Measurements from ENCODE around the gene EAF1. TPM values are rescaled to one million over a fixed set of nuclear protein-coding genes. Genes with fewer than 3 reads are reported as not detected.

EAF1 gene
- total and polyA plus RNA-seq, 8 donors, result 17.4 to 23.0 (median 19.9) TPM

DNA sequence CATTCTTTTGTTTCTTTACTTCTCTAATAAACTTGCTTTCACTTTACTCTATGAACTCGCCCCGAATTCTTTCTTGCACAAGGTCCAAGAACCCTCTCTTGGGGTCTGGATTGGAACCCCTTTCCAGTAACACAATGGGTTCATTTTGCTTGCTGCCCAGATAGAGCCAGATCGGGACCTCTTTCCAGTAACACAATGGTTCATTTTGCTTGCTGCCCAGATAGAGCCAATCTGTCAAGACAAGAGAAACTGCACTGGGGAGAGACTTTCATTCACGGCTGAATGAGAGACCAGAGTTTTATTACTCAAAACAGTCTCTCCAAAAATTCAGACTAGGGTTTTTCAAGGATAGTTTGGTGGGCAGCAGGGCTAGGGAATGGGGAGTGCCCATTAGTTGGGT lies 25.5 kb upstream of the EAF1 start:
- Histone ChIP-seq H3K4me3 (no peak overlapping the region), H3K27ac (no peak overlapping the region), H3K36me3 (no peaks in the 10 kb centered on the region), H3K27me3 (no peaks in the 10 kb centered on the region), H3K4me1 (peaks cover 0 to 11% of the 10 kb centered on the region in 2 donors), H3K9me3 (no peaks in the 10 kb centered on the region)
- DNase-seq (no peak), ATAC-seq (no peak)
- TF ChIP-seq, protein P1, sequence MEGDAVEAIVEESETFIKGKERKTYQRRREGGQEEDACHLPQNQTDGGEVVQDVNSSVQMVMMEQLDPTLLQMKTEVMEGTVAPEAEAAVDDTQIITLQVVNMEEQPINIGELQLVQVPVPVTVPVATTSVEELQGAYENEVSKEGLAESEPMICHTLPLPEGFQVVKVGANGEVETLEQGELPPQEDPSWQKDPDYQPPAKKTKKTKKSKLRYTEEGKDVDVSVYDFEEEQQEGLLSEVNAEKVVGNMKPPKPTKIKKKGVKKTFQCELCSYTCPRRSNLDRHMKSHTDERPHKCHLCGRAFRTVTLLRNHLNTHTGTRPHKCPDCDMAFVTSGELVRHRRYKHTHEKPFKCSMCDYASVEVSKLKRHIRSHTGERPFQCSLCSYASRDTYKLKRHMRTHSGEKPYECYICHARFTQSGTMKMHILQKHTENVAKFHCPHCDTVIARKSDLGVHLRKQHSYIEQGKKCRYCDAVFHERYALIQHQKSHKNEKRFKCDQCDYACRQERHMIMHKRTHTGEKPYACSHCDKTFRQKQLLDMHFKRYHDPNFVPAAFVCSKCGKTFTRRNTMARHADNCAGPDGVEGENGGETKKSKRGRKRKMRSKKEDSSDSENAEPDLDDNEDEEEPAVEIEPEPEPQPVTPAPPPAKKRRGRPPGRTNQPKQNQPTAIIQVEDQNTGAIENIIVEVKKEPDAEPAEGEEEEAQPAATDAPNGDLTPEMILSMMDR (IDR thresholded peaks at IDR 0.05), result no peak
- intact Hi-C loops (cut with DNase I), result no loop called here

DNA sequence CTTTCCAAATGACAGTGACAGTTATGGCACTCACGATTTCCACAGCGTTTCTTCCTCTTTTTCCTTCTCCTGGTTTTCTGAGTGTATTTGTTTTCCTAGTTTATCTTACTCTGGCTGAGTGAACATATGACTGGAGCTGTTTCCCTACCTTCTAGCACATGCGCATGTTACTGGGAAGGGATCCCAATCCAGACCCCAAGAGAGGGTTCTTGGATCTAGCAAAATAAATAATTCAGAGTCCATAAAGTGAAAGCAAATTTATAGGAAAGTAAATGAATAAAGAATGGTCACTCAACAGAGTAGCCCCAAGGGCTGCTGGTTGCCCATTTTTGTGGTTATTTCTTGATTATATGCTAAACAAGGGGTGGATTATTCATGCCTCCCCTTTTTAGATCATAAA lies 23.9 kb upstream of the EAF1 start:
- TF ChIP-seq, protein P1 (IDR thresholded peaks at IDR 0.05), result no peak
- ATAC-seq, result no peak
- Histone ChIP-seq H3K27ac (no peak overlapping the region), H3K36me3 (no peaks in the 10 kb centered on the region), H3K9me3 (no peaks in the 10 kb centered on the region), H3K4me1 (peaks cover 0 to 11% of the 10 kb centered on the region in 2 donors), H3K4me3 (no peak overlapping the region), H3K27me3 (no peaks in the 10 kb centered on the region)
- no peak for DNase-seq
- intact Hi-C loops (cut with DNase I), result no loop called here

DNA sequence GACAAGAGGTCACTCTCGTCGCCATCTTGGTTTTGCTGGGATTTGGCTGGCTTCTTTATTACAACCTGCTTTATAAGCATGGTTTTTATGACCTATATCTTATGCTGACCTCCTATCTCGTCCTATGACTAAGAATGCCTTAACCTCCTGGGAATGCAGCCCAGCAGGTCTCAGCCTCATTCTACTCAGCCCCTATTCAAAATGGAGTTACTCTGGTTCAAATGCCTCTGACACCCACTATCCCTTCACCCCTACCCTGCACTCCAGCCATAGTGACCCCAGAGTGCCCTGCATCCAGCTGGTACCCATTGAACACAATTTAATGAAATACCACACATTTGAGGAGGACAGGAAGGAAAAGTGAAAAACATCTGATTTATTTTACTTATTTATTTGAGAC lies 23.4 kb upstream of the EAF1 start:
- Histone ChIP-seq H3K36me3 (no peaks in the 10 kb centered on the region), H3K27me3 (no peaks in the 10 kb centered on the region), H3K27ac (no peak overlapping the region), H3K4me1 (peaks cover 0 to 14% of the 10 kb centered on the region in 2 donors), H3K9me3 (no peaks in the 10 kb centered on the region), H3K4me3 (no peak overlapping the region)
- ATAC-seq (no peak), DNase-seq (no peak)
- TF ChIP-seq, protein P1 (IDR thresholded peaks at IDR 0.05), result no peak
- intact Hi-C loops (cut with DNase I), result no loop called here

DNA sequence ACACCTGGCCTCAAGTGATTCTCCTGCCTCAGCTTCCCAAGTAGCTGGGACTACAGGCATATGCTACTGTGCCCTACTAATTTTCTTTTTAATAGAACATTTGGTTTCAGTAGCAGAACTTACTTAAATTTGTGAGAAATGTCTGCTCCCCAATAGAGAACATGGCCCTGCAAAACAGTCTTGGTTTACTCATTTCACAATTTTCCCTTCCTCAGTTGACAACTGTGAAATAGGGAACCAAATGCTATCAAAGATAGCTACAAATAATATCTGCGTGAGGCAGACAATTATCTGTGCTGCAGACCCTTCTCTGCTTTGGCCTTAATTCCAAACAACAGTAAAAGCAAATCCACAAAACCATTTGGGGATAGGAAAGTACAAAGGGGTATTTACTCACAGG lies 22.6 kb upstream of the EAF1 start:
- Histone ChIP-seq H3K9me3 (no peaks in the 10 kb centered on the region), H3K27ac (no peak overlapping the region), H3K4me3 (no peak overlapping the region), H3K27me3 (no peaks in the 10 kb centered on the region), H3K36me3 (no peaks in the 10 kb centered on the region), H3K4me1 (peaks cover 0 to 22% of the 10 kb centered on the region in 2 donors)
- no peak for ATAC-seq
- TF ChIP-seq, protein P1 (IDR thresholded peaks at IDR 0.05), result no peak
- DNase-seq, result no peak
- intact Hi-C loops (cut with DNase I), result no loop called here

DNA sequence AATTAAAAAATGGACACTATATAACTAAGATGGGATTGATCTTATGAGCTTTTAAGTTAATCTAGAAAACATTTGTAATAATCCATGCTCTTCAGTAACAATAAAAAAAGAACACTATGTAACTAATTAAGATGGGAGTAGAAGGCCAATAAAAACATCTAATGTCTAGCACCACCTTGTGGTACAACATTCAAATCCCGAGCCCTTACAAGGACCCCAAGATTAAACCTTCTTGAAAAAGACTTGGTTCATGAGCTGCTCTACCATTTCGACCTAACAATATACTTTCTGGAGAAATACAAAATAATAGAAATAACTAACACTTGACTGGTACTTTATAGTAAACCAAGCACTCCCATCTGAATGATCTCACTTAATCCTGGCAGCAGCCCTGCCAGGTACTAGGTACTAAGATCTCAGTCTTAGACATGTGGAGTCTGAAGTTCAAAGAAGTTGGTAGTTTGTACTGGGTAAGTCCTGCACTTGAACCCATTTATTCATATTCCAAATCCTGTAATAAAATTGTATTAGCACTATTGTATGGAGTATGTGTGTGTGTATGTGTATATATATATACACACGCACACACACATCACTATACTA lies 21.8 kb upstream of the EAF1 start:
- Histone ChIP-seq H3K4me1 (peaks cover 0 to 24% of the 10 kb centered on the region in 2 donors), H3K9me3 (no peaks in the 10 kb centered on the region), H3K27me3 (no peaks in the 10 kb centered on the region), H3K27ac (no peak overlapping the region), H3K4me3 (no peak overlapping the region), H3K36me3 (peaks cover 0 to 6% of the 10 kb centered on the region in 2 donors)
- ATAC-seq (peak; percentile 85), DNase-seq (peak in 2 of 4 donors; percentile 25 to 52)
- TF ChIP-seq, protein P1 (IDR thresholded peaks at IDR 0.05), result peak; percentile 55 to 71
- intact Hi-C loops (cut with DNase I), result no loop called here

Data from left lung (tissue), 10 donors.